HG03045 (cell line): ENCODE measurements around the gene PRR7.

ENCODE experiments used
- ATAC-seq: cut with Tn5 transposase; IDR thresholded peaks from one replicate; pipeline ENCODE4 v1.9.1; 2021; ENCODE audit warnings: mild to moderate bottlenecking, moderate library complexity; ENCODE audit not compliant: unreplicated experiment

PRR7 gene

GRCh38 chr5:177466861-177467260 lies 20.2 kb downstream of the PRR7 start:
- no peak for ATAC-seq

- ATAC-seq: no peak
Observed at GRCh38 chr5:177467436-177467835, 20.8 kb downstream of the PRR7 start.

- ATAC-seq: no peak
Observed at GRCh38 chr5:177468329-177468684, 21.7 kb downstream of the PRR7 start.

GRCh38 chr5:177468685-177469628 lies 22.3 kb downstream of the PRR7 start:
- no peak for ATAC-seq

- no peak for ATAC-seq
Observed at GRCh38 chr5:177469750-177470525, 23.3 kb downstream of the PRR7 start.

- no peak for ATAC-seq
Observed at GRCh38 chr5:177470759-177471536, 24.3 kb downstream of the PRR7 start.

GRCh38 chr5:177471610-177472356 lies 25.2 kb downstream of the PRR7 start:
- ATAC-seq: no peak

GRCh38 chr5:177472460-177473442 lies 26.1 kb downstream of the PRR7 start:
- peak; percentile 36 for ATAC-seq

GRCh38 chr5:177473443-177474001 lies 26.9 kb downstream of the PRR7 start, which contains the start of gene DBN1:
Gene DBN1 (minus strand): TSS chr5:177473634. CDS start chr5:177473521, 113 bp downstream.
- peak; percentile 39 for ATAC-seq

- no peak for ATAC-seq
Observed at GRCh38 chr5:177474002-177474476, 27.4 kb downstream of the PRR7 start.

GRCh38 chr5:177474846-177475562 lies 28.4 kb downstream of the PRR7 start:
- ATAC-seq: no peak

- no peak for ATAC-seq
Observed at GRCh38 chr5:177475563-177476427, 29.2 kb downstream of the PRR7 start.

GRCh38 chr5:177476531-177477233 lies 30.1 kb downstream of the PRR7 start:
- ATAC-seq: no peak

- ATAC-seq: no peak
Observed at GRCh38 chr5:177477701-177478477, 31.3 kb downstream of the PRR7 start.

- no peak for ATAC-seq
Observed at GRCh38 chr5:177478711-177479646, 32.4 kb downstream of the PRR7 start.
